GM23338 (cell line): ENCODE measurements around the gene SRGAP3. TPM values are rescaled to one million over a fixed set of nuclear protein-coding genes. Genes with fewer than 3 reads are reported as not detected.

Source experiments
- ATAC-seq: fragments of 200-7000 bp; cut with Tn5 transposase; 3 replicates; pipeline ENCODE4 v1.9.1; 2020
- DNase-seq: peaks from one replicate; pipeline ENCODE4 v3.0.0-alpha.2; 2015; ENCODE audit warnings: low spot score
- H2AFZ ChIP-seq: fragments of 200-600 bp; sonication (generic); 2 replicates; pipeline ENCODE4 v1.8.0; 2016; ENCODE audit warnings: antibody characterized with exemption, mild to moderate bottlenecking, moderate library complexity
- H3F3A ChIP-seq: fragments of 200-600 bp; sonication (generic); replicated peaks from 2 replicates; pipeline ENCODE4 v1.8.0; 2017; ENCODE audit warnings: antibody characterized with exemption, mixed run types, low read depth
- H3K27ac ChIP-seq: fragments of 200-600 bp; sonication (generic); 2 replicates; pipeline ENCODE4 v1.6.1; 2016; ENCODE audit warnings: low read depth
- H3K27me3 ChIP-seq: fragments of 200-600 bp; sonication (generic); 2 replicates; pipeline ENCODE4 v1.8.0; 2016; ENCODE audit warnings: mild to moderate bottlenecking, mixed run types, moderate library complexity; ENCODE audit not compliant: insufficient read depth
- H3K36me3 ChIP-seq: fragments of 200-600 bp; sonication (generic); 2 replicates; pipeline ENCODE4 v1.8.0; 2016; ENCODE audit warnings: mild to moderate bottlenecking; ENCODE audit not compliant: insufficient read depth
- H3K4me1 ChIP-seq: fragments of 200-600 bp; sonication (generic); 2 replicates; pipeline ENCODE4 v1.8.0; 2016; ENCODE audit warnings: mild to moderate bottlenecking, moderate library complexity; ENCODE audit not compliant: insufficient read depth
- H3K4me2 ChIP-seq: fragments of 200-600 bp; sonication (generic); 2 replicates; pipeline ENCODE4 v1.7.1; 2017; ENCODE audit warnings: mixed run types
- H3K4me3 ChIP-seq: fragments of 200-600 bp; sonication (generic); 2 replicates; pipeline ENCODE4 v1.6.1; 2016; ENCODE audit warnings: mixed run types
- H3K79me2 ChIP-seq: fragments of 200-600 bp; sonication (generic); replicated peaks from 2 replicates; pipeline ENCODE4 v1.8.0; 2017; ENCODE audit warnings: mild to moderate bottlenecking; ENCODE audit not compliant: insufficient read depth
- H3K9me2 ChIP-seq: fragments of 200-600 bp; sonication (generic); 2 replicates; pipeline ENCODE4 v1.8.0; 2017; ENCODE audit not compliant: insufficient read depth
- H4K20me1 ChIP-seq: fragments of 200-600 bp; sonication (generic); replicated peaks from 2 replicates; pipeline ENCODE4 v1.8.0; 2017; ENCODE audit warnings: mild to moderate bottlenecking; ENCODE audit not compliant: insufficient read depth
- H3K27ac Mint-ChIP-seq: 2 replicates; pipeline ENCODE4 v1.8.0; 2020; ENCODE audit warnings: inconsistent platforms, mild to moderate bottlenecking, moderate library complexity, mixed read lengths
- H3K27me3 Mint-ChIP-seq: 3 replicates; pipeline ENCODE4 v1.8.0; 2022; ENCODE audit warnings: low read depth, mild to moderate bottlenecking, moderate library complexity, mixed read lengths, inconsistent platforms; ENCODE audit not compliant: insufficient read depth, poor library complexity
- H3K36me3 Mint-ChIP-seq: 3 replicates; pipeline ENCODE4 v1.8.0; 2021; ENCODE audit warnings: low read depth, mild to moderate bottlenecking, inconsistent platforms, moderate library complexity, mixed read lengths
- H3K4me1 Mint-ChIP-seq: 3 replicates; pipeline ENCODE4 v1.8.0; 2020; ENCODE audit warnings: mild to moderate bottlenecking, inconsistent platforms, mixed read lengths
- H3K4me3 Mint-ChIP-seq: 3 replicates; pipeline ENCODE4 v1.8.0; 2021; ENCODE audit warnings: moderate library complexity, mild to moderate bottlenecking, inconsistent platforms, mixed read lengths
- H3K9me3 Mint-ChIP-seq: 3 replicates; pipeline ENCODE4 v1.8.0; 2020; ENCODE audit warnings: moderate library complexity, mild to moderate bottlenecking, inconsistent platforms, mixed read lengths
- CTCF ChIP-seq, 2 experiments: fragments of 200-600 bp in 1 of 2; sonication (generic) in 1 of 2; conservative IDR thresholded peaks; 2 replicates each; pipeline versions ENCODE4 v1.5.1 to v1.6.1; 2016 to 2017; ENCODE audit warnings: antibody characterized with exemption in 2 of 2, low read depth in 2 of 2, mild to moderate bottlenecking in 2 of 2, moderate library complexity in 1 of 2
- ETS1 ChIP-seq: IDR thresholded peaks from 2 replicates; pipeline ENCODE4 v1.6.1; 2016; ENCODE audit warnings: antibody characterized with exemption
- EZH2 ChIP-seq: fragments of 200-600 bp; sonication (generic); IDR thresholded peaks from one replicate; pipeline ENCODE4 v1.8.0; 2017; ENCODE audit warnings: antibody characterized with exemption, mild to moderate bottlenecking, low read depth; ENCODE audit not compliant: unreplicated experiment
- JUNB ChIP-seq: IDR thresholded peaks from one replicate; pipeline ENCODE4 v1.6.1; 2016; ENCODE audit warnings: antibody characterized with exemption; ENCODE audit not compliant: unreplicated experiment
- REST ChIP-seq: IDR thresholded peaks from one replicate; pipeline ENCODE4 v1.6.1; 2018; ENCODE audit warnings: antibody characterized with exemption; ENCODE audit not compliant: unreplicated experiment
- STAT1 ChIP-seq: IDR thresholded peaks from one replicate; pipeline ENCODE4 v1.6.1; 2016; ENCODE audit warnings: antibody characterized with exemption; ENCODE audit not compliant: unreplicated experiment
- ZNF114 ChIP-seq: fragments of 250-450 bp; sonication (Bioruptor Pico); IDR thresholded peaks from 2 replicates; pipeline ENCODE4 v1.5.0; 2020; ENCODE audit warnings: mild to moderate bottlenecking, moderate library complexity
- ZNF462 ChIP-seq: fragments of 250-450 bp; sonication (Bioruptor Pico); IDR thresholded peaks from 2 replicates; pipeline ENCODE4 v1.5.0; 2020; ENCODE audit warnings: mild to moderate bottlenecking, moderate library complexity
- polyA plus RNA-seq: library from polyadenylated mRNA; unstranded; fragments of >200 nt; fragmentation: Nextera tagmentation; extraction: Ambion mirVana; gene quantifications from 2 replicates; pipeline ENCODE4 v1.2.1, GENCODE V29; 2016
- total RNA-seq: library from RNA; depleted of rRNA; stranded (reverse); fragments of >200 nt; shearing (Covaris generic); gene quantifications from 2 replicates; pipeline ENCODE4 v1.2.3, GENCODE V29; 2014

SRGAP3 gene
- total and polyA plus RNA-seq, 2 experiments from 2014 or later, result 6.4 to 9.4 TPM

GRCh38 chr3:8986741-8987140, 262.7 kb downstream of the SRGAP3 start (continued):
- TF ChIP-seq CTCF (conservative IDR thresholded peaks at IDR 0.05; ENCODE audit: low read depth in 2 of 2) (no peak), ETS1 (no peak)

GRCh38 chr3:8985876-8986275, 263.6 kb downstream of the SRGAP3 start:
- Histone ChIP-seq H3K9me2 (no peaks in the 10 kb centered on the region), H3K79me2 (no peaks in the 10 kb centered on the region), H2AFZ (no peak overlapping the region), H3F3A (no peaks in the 10 kb centered on the region), H3K4me1 (no peaks in the 10 kb centered on the region), H3K36me3 (no peaks in the 10 kb centered on the region), H3K4me3 (no peak overlapping the region), H3K27me3 (no peaks in the 10 kb centered on the region), H4K20me1 (no peaks in the 10 kb centered on the region), H3K4me2 (no peak overlapping the region), H3K27ac (no peak overlapping the region)
- Mint-ChIP-seq H3K27ac (no peak overlapping the region), H3K4me3 (no peak overlapping the region), H3K4me1 (peaks cover 6% of the 10 kb centered on the region), H3K27me3 (peaks cover 14% of the 10 kb centered on the region), H3K9me3 (no peaks in the 10 kb centered on the region), H3K36me3 (no peaks in the 10 kb centered on the region)
- TF ChIP-seq STAT1, result no peak
- ATAC-seq (no peak), DNase-seq (no peak)

GRCh38 chr3:8985411-8985831, 264.0 kb downstream of the SRGAP3 start:
- H3K4me2 ChIP-seq, result no peak overlapping the region
- Mint-ChIP-seq H3K27me3 (peaks cover 15% of the 10 kb centered on the region), H3K36me3 (no peaks in the 10 kb centered on the region), H3K27ac (no peak overlapping the region), H3K4me3 (no peak overlapping the region), H3K9me3 (no peaks in the 10 kb centered on the region), H3K4me1 (peaks cover 6% of the 10 kb centered on the region)
- H3K27me3 ChIP-seq, result no peaks in the 10 kb centered on the region
- DNase-seq (no peak), ATAC-seq (no peak)
- no peaks in the 10 kb centered on the region for H3F3A ChIP-seq
- no peaks in the 10 kb centered on the region for H3K79me2 ChIP-seq
- no peak overlapping the region for H2AFZ ChIP-seq
- no peaks in the 10 kb centered on the region for H3K36me3 ChIP-seq
- H4K20me1 ChIP-seq, result no peaks in the 10 kb centered on the region
- H3K4me1 ChIP-seq, result no peaks in the 10 kb centered on the region
- H3K4me3 ChIP-seq, result no peak overlapping the region
- no peak overlapping the region for H3K27ac ChIP-seq
- no peaks in the 10 kb centered on the region for H3K9me2 ChIP-seq
- TF ChIP-seq ZNF462 (CRISPR knock-in tag) (no peak), ZNF114 (CRISPR knock-in tag) (no peak), REST (no peak), EZH2 (no peak), JUNB (no peak)
